ENCODE measurements around the gene EPS15.
"Not testable (repeated sequence)": the region's sequence is repeated elsewhere in the genome, so short reads cannot be mapped to it uniquely, and the experiment has no call there.

The EPS15 gene

DNA sequence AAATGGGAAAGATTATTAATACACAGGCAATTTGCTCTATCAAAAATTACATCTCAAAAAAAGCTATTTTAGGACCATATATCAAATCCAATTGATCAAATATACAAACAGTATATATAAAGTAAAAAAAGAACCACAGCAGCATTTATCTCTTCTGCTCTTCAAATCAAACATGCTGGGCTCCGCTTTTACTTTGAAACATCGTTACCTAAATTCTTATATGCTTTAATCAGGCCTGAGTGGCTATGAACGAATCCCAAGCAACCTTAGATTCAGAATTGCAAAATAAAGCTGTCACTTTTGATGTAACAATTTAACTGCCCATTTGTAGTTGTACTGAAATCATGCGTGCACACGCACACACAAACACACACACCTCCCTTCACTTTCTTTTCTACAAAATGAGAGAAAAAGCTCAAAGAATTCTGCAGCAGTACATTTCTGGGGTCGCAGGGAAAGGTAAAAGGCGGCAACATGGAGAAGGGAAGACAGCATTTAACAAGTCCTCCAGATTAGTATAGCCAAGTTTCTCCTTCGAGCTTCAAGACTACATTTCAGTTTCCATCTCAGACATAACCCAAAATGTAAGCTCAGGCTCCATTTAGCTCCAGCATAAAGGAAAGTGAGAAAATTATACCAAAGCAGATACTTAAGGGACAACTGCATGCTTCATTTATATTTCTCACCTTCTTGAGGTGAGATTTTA, 96.5 kb downstream of the EPS15 start:
- DNase-seq, result no peak

DNA sequence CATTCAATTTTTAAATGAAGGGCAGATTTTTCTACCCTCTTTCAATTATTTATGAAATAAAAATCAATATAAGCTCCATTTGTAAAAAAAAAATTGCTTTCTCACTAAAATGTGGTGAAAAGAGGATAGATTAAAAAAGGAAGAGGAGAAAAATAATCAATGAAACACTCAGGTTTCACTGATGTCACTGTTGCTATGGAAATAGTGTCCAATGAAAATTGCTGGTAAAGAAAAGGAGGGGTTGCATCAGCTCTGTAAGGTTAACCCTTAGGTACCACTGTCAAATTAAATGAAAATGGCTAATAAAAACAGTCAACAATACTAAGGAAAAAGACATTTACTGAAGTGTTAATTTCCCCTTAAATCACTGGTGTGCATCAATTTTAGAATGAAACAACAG, 97.1 kb downstream of the EPS15 start:
- no peak for DNase-seq

DNA sequence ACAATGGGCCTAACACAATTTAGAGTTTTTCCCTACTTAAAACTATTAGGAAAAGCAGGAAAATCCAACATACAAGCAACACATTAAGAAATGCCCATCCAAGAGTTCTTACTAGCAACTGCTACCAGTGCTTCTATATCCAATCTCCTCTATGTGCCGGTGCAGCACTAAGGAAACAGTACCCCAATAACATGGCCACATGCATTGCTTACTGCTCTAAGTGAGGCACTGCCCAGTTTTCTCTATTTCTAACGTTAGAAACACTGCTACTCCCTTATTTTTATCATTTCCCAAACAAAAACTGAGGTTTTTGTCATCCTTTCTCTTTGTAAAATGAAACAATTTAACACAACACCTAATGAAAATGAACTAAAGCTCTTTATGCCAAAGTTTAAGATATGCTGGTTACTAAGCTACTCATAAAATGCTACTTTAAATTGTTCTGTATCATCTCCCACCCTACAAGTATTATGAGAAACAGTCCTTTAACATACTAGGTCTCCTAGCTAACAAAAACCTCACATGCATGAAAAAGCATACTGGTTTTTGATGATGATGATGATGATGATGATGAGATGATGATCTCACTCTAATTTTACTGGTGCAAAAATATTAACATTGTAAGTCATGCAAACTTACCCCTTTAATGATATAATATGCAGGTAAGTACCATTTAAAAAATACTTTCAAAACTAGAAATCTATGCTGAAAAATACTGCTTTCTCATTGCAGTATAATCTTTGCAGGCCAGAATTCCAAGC, 98.0 kb downstream of the EPS15 start:
- no peak for DNase-seq

DNA sequence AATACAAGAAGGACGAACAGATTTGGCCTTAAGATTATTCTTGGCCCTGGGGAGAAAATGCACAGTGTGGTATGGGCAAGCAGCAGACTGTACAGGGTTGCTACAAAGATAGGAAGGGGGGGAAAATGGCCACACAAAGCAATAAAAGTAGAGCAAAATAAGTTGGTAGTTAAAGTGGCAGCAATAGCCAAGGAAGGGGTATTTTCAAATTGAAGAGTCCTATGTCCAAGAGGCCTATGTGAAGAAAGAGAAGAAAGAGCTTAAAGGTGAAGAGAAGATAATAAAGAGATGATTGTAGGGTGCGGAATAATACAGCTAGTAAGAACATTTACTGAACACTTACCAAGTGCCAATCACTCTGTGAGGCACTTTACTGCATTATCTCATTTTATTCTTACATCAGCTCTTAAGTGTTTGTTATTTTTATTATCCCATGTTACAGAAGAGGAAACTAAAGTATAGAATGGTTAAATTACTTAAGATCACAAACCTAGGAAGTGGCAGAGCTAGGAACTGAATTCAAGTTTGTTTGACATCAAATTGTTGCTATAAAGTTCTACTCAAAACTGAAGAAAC, 100.6 kb downstream of the EPS15 start:
- no peak for DNase-seq

DNA sequence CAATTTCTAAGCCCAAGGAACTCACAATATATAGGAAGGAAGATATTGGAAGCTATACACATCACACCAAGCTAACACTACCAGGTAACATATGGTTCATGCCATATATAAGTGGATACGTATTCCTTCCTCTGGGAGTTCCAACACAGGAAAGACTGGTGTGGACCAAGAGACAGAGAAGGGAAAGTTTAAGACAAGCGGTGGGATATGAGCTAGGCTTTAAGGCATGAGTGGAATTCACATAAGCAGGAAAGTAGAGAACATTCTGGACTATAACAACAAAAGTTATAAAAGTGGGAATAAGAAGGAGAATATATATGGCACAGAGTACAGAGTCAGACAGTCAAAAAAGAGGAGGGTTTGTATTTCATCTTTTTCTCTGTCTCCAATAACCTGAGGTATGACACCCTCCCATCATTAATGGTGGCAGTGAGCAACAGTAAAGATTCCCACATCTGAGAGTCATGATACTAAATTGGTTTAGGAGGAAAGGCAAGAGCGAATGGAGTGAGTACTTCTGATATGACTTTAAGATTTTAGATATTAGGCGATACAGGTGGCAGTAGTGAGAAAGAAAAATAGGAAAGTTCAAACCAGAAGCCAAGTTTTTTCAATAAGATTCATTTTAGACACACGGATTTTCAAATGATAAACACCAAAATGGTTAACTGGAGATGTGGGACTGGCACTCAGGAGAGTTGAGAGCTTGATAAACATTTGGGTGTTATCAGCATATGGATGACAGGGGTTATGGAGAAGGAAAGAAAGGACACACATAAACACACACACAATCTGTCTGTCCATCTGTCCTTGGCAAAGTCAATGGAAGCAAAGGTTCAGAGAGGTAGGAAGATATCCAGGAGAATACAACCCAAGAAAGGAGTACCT, 101.3 kb downstream of the EPS15 start:
- no peak for DNase-seq

DNA sequence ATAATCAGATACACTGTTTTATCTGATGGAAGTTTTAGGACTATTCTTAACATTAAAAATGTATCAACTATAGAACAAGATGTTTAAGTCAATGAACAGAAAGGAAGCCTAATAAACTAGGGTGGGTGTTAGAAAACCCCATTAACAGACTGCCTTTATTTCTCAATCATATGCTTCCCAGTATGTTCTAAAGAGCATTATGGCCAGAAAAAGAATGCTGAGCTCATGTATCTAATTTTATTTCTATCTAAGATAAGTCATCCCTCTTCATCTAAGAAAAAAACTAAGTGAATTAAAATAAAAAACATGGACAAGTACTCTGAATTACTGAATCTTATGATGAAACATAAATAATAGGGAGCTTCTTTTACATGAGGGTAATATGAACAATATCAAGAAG, 102.2 kb downstream of the EPS15 start:
- DNase-seq, result no peak

DNA sequence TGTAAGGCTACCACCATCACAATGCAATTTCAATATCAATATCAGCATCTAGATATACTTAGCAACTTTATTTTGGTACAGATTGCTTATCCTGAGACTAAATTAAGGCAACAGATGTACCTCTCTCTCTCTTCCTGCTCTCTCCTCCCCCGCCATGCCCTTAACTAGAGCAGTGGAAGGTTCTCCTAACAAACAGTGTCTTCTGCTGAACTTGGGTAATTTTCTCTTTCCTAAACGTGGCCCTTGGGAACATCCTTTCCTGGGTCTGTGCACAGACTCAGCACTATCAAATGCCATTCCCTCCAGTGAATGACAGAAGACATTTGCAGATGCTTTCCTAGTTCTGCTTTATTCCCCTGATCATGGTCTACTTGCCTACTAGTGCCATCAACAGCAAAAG, 103.1 kb downstream of the EPS15 start:
- no peak for DNase-seq

DNA sequence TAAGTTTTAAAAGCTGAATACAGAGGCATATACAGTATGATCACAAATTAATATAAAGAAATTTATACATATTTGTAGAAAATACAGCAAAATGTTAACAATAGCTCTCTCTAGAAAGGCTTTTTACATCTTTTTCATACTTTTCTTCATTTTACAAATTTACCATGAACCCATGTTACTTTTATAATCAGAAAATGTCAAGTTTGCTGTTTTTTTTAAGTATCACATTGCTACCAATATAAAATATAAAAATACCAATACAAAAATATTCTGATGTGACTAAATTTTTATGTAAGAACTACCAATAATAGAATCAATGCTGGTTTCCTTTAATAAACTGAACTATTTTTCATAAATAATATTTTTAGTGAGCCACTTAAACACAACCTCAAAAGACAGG, 104.3 kb downstream of the EPS15 start:
- DNase-seq, result no peak

DNA sequence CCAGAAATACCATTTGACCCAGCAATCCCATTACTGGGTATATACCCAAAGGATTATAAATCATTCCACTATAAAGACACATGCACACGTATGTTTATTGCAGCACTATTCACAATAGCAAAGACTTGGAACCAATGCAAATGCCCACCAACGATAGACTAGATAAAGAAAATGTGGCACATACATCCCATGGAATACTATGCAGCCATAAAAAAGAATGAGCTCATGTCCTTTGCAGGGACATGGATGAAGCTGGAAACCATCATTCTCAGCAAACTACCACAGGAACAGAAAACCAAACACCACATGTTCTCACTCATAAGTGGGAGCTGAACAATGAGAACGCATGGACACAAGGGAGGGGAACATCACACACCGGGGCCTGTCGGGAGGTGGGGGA, 107.2 kb downstream of the EPS15 start:
- not testable (repeated sequence) for DNase-seq

DNA sequence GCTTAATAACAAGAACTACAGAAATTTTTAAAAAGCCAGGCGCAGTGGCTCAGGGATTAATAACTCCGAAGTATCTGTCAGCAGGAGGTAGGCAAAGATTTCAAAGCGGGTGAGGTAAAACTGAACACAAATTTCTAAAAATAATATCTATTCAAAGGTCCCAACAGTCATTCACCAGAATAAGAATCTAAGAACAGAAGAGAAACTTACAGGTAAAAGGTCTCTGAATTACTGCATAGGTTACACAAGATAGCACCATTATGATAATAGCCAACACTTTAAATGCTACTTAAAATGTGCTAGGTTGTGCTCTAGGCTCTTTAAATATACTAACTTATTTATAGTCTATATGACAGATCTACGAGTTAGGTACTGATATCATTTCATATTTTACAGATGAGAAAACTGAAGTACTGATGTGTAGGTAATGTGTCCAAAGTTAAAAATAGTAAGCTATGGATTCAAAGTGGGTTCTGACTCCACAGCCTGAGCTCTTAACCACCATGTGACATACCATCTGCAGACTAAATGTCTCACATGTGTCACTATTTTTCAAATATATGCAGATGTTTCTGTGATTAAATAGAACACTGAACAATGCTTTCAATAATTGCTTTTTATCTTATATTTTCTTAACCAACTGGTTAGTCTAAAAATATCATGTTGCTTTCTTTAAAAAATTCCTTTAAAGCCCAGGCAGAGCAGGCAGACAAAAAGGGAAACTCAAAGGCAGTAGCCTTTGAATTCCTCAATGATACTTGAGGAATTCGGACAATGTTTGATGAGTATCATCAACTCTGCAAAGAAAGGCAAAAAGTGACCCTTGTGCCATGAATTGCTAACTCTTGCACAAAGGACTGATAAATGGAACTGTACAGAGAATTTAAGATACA, 108.3 kb downstream of the EPS15 start:
- DNase-seq, result no peak

DNA sequence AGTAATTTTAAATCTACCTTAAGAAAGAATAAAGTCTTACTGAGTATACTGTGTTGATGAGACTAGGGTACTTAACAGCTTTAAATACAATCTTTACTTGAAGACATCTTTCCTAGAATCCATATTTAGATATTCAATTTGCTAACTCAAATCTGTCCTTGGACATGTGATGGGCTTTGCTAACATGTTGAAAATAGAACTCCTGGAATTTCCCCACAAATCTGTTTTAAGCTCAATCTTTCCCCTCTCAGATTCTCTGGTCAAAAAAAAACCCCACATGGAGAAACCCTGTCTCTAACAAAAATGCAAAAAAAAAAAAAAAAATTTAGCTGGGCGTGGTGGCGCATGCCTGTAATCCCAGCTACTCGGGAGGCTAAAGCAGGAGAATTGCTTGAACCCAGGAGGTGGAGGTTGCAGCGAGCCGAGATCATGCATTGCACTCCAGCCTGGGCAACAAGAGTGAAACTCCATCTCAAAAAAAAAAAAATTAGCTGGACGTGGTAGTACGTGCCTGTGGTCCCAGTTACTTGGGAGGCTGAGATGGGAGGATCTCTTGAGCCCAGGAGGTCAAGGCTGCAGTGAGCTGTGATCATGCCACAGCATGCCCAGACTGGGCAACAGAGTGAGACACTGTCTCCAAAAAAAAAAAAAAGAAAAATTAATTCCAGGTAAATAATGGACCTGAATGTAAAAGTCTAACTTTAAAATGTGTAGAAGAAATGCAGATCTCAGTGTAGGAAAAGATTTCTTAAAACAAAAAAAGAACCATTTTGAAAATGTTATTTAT, 109.1 kb downstream of the EPS15 start:
- not testable (repeated sequence) for DNase-seq

DNA sequence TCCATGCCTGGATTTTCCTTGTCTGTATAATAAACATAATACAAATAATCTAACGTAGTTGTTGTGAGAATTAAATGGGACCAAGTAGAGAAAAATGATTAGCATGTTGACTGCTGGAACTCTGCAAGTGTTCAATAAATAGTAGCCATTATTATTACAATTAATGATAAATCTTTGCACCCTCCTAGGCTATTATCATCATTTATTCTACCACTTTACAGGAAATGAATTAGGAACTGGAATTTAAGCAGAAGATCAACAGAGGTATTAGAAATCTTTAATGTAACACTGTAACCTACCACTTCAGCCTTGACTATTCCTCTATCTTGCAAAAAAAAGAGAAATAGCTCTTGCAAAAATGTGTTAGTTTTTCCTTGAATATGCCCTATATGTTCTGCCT, 126.8 kb downstream of the EPS15 start:
- DNase-seq, result no peak

DNA sequence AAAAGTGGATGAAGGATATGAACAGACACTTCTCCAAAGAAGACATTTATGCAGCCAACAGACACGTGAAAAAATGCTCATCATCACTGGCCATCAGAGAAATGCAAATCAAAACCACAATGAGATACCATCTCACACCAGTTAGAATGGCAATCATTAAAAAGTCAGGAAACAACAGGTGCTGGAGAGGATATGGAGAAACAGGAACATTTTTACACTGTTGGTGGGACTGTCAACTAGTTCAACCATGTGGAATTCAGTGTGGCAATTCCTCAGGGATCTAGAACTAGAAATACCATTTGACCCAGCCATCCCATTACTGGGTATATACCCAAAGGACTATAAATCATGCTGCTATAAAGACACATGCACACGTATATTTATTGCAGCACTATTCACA, 128.4 kb downstream of the EPS15 start:
- not testable (repeated sequence) for DNase-seq

DNA sequence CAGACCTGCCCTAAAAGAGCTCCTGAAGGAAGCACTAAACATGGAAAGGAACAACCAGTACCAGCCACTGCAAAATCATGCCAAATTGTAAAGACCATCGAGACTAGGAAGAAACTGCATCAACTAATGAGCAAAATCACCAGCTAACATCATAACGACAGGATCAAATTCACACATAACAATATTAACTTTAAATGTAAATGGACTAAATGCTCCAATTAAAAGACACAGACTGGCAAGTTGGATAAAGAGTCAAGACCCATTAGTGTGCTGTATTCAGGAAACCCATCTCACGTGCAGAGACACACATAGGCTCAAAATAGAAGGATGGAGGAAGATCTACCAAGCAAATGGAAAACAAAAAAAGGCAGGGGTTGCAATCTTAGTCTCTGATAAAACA, 131.8 kb downstream of the EPS15 start:
- DNase-seq, result not testable (repeated sequence)

DNA sequence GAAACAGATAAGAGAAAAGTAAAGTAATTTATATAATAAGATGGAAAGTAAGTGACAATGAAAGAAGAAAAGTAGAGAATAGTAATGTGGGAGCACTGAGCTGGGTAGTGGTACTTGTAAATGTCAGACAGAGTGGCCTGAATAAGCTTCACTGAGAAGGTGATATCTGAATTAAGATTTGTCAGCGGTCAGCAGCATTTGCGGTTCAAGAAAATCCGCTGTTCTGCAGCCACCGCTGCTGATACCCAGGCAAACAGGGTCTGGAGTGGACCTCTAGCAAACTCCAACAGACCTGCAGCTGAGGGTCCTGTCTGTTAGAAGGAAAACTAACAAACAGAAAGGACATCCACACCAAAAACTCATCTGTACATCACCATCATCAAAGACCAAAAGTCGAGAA, 132.8 kb downstream of the EPS15 start:
- DNase-seq, result not testable (repeated sequence)

DNA sequence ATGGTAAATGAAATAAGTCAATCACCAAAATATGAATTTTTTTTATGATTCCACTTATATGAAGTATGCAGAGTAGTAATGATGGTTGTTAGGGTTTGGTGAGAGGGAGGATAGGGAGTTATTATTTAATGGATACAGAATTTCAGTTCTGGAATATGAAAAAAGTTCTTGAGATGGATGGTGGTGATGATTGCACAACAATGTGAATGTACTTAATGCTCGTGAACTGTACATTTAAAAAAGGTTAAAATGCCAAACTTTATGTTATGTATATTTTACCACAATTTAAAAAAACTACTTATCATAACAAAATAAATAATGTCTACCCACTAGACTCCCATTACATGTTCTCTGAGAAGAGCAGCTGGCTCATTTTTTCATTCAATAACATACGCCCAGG, 133.3 kb downstream of the EPS15 start:
- DNase-seq, result no peak

DNA sequence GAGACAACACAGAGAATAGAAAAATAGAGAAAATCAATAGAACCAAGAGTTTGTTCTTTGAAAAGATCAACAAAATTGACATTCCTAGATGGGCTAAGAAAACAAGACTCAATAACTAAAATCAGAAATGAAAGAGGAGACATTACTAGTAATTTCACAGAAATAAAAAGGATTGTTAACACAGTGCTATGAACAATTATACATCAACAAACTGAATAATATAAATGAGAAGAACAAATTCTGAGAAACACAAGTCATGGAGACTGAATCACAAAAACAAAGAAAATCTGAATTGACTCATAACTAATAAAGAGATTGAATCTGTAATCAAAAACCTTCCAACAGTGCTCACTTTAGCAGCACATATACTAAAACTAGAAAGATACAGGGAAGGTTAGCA, 137.1 kb downstream of the EPS15 start:
- no peak for DNase-seq

DNA sequence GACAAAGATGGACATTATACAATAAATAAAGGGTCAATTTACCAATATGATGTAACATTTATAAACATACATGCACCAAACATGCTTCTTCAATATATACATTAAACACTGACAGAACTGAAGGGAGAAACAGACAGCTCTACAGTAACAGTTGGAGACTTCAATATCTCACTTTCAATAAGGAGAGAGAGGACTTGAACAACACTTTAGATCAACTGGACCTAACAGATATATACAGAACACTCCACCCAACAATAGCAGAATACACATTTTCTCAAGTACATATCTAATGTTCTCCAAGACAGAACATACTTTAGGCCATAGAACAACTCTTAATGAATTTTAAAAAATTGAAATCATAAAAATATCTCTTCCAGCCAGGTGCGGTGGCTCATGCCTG, 138.1 kb downstream of the EPS15 start:
- DNase-seq, result no peak

DNA sequence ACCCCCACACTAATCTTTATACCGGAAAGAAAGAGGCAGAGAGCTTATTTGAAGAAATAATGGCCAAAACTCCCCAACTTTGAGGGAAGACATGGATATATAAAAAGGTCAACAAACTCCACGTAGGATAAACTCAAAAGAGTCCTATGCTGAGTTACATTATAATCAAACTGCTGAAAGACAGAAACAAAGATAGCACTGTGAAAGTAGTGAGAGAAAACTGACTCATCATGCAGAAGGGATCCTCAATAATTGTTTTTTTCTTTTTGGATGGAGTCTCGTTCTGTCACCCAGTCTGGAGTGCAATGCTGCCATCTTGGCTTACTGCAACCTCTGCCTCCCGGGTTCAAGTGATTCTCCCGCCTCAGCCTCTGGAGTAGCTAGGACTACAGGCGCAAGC, 140.2 kb downstream of the EPS15 start:
- DNase-seq, result no peak

DNA sequence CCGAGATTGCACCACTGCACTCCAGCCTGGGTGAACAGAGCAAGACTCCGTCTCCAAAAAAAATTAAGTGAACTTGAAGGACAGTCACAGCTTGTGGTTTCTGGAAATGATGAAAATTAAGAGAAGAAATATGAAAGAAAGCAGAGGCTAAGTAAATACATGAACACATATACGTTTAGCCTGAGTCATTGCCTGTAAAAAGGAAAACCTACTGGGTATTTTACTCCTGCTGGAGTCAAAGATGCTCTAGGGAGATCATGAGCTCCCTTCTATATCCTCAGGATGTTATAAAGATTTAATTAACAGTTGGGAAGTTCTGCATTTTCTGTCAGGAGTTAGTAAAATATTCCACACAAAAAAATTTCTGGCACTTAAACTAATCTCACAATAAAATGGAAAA, 145.2 kb downstream of the EPS15 start:
- no peak for DNase-seq

DNA sequence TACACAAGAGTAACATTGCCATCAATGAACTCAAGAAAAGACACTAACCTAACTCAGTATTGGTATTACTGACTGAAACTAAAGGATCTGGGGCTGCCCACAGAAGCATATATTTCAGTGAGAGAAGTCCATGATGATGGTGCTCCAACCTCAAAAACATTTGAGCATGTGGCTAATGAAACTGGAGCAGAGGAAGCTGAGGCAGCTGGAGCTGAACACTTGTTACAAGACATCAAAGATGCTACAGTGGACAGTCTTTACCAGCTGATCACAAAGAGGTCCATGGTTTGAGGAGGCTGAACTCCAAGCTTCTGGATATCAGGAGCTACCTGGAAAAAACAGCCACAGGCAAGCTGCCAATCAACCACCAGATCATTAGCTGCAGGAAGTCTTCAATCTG, 146.5 kb downstream of the EPS15 start:
- DNase-seq, result no peak

Measured in activated gamma-delta T cell treated with Interleukin-2 at 50 U/mL for 16 hours (primary cell).